Esophagus squamous epithelium (tissue), 4 donors: ENCODE measurements around the gene VSIG4.

Experiments
- CTCF ChIP-seq, 6 experiments: fragments of 450-650 bp in 4 of 6; fragments of 200-600 bp in 2 of 6; sonication (generic) in 2 of 6; IDR thresholded peaks; one replicate each; pipeline ENCODE4 v1.5.1; 2016 to 2019; ENCODE audit warnings: antibody characterized with exemption in 6 of 6, mild to moderate bottlenecking in 4 of 6, moderate library complexity in 4 of 6
- POLR2A ChIP-seq, 4 donors: fragments of 450-650 bp; IDR thresholded peaks; one replicate each; pipeline ENCODE4 v1.6.1; 2017; ENCODE audit warnings: antibody characterized with exemption in 4 of 4, mild to moderate bottlenecking in 4 of 4, moderate library complexity in 3 of 4

- TF ChIP-seq CTCF (IDR thresholded peaks at IDR 0.05): no peak
- TF ChIP-seq POLR2A (IDR thresholded peaks at IDR 0.05): no peak
Observed at GRCh38 chrX:66019310-66019652, 20.6 kb downstream of the VSIG4 start.
